Activated CD8-positive, alpha-beta memory T cell treated with anti-CD3 and anti-CD28 coated beads, Interleukin-2, amount 50 U/mL, for 1 hour (primary cell): ENCODE data around the gene GRB7.
A peak's percentile ranks its signal among the peaks of the same experiment; 100 is the strongest.
"Not testable (repeated sequence)": the region's sequence is repeated elsewhere in the genome, so short reads cannot be mapped to it uniquely, and the experiment has no call there.

Experiments used
- DNase-seq: peaks from one replicate; pipeline ENCODE4 v3.0.0-alpha.2; 2020; ENCODE audit errors: extremely low read depth

GRB7 gene

DNA sequence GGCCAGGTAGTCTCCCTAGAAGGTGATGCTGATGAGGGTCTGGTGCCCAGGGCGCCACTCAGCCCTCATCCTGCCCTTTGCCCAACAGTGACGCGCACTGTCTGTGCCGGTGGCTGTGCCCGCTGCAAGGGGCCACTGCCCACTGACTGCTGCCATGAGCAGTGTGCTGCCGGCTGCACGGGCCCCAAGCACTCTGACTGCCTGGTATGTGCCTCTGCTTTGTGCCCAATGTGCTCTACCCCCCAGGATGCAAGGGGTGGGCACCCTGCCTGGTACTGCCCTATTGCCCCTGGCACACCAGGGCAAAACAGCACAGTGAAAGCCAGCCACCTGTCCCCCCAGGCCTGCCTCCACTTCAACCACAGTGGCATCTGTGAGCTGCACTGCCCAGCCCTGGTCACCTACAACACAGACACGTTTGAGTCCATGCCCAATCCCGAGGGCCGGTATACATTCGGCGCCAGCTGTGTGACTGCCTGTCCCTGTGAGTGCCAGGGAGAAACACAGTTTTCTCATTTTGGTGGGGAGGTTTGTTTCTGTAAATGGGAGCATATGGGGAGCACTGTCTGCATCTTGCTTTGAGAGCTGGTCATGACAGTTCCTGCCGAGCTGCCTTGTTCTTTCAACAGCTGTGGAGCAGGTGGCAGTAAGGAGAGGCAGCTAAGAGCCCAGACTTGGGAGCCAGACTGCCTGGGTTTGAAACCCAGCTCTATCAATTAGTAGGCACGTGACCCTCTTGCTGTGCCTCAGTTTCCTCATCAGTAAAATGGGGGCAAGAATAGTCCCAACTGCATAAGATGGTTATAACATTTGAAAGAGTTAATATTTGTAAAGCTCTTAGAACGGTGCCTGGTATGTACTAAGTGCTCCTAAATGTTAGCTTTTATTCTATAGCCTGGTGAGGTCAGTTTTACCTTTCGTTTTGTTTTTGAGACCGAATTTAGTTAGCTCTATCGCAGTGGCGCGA is 27.5 kb upstream of the GRB7 start:
- DNase-seq, result no peak

DNA sequence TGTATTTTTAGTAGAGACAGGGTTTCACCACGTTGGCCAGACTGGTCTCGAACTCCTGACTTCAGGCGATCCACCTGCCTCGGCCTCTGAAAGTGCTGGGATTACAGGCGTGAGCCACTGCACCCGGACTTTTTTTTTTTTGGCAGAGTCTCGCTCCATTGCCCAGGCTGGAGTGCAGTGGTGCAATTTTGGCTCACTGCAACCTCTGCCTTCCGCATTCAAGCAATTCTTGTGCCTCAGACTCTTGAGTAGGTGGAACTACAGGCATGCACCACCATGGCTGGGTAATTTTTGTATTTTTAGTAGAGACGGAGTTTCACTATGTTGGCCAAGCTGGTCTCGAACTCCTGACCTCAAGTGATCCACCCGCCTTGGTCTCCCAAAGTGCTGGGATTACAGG is 26.7 kb upstream of the GRB7 start:
- DNase-seq, result not testable (repeated sequence)

DNA sequence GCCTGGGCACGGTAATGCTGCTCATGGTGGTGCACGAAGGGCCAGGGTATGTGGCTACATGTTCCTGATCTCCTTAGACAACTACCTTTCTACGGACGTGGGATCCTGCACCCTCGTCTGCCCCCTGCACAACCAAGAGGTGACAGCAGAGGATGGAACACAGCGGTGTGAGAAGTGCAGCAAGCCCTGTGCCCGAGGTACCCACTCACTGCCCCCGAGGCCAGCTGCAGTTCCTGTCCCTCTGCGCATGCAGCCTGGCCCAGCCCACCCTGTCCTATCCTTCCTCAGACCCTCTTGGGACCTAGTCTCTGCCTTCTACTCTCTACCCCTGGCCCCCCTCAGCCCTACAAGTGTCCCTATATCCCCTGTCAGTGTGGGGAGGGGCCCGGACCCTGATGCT is 25.9 kb upstream of the GRB7 start:
- DNase-seq, result no peak

DNA sequence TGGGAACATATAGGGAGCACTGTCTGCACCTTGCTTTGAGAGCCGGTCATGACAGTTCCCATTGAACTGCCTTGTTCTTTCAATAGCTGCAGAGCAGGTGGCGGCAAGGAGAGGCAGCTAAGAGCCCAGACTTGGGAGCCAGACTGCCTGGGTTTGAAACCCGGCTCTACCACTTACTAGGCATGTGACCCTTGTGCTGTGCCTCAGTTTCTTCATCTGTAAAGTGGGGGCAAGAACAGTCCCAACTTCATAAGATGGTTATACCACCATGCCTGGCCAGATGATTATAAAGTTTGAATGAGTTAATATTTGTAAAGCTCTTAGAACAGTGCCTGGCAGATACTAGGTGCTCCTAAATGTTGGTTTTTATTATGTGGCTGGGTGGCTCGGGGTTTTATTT is 23.5 kb upstream of the GRB7 start:
- no peak for DNase-seq

DNA sequence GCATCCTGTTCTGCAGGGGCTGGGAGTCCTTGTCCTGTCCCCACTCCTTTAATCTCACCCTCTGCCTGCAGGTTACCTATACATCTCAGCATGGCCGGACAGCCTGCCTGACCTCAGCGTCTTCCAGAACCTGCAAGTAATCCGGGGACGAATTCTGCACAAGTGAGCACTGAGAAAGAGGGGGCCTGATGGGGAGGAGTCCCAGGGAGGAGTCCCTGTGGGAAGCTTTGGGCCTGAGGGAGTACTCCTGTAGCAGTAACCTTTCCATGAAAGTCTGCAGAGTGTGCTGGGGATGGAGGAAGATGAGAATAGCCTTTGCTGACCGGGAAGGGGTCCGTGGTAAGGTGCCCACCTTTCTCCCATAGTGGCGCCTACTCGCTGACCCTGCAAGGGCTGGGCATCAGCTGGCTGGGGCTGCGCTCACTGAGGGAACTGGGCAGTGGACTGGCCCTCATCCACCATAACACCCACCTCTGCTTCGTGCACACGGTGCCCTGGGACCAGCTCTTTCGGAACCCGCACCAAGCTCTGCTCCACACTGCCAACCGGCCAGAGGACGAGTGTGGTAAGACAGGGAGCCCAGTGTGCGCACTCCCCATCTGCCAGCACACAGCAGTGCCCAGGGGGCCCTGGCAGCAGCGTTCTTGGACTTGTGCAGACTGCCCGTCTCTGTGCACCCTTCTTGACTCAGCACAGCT is 22.2 kb upstream of the GRB7 start:
- no peak for DNase-seq

DNA sequence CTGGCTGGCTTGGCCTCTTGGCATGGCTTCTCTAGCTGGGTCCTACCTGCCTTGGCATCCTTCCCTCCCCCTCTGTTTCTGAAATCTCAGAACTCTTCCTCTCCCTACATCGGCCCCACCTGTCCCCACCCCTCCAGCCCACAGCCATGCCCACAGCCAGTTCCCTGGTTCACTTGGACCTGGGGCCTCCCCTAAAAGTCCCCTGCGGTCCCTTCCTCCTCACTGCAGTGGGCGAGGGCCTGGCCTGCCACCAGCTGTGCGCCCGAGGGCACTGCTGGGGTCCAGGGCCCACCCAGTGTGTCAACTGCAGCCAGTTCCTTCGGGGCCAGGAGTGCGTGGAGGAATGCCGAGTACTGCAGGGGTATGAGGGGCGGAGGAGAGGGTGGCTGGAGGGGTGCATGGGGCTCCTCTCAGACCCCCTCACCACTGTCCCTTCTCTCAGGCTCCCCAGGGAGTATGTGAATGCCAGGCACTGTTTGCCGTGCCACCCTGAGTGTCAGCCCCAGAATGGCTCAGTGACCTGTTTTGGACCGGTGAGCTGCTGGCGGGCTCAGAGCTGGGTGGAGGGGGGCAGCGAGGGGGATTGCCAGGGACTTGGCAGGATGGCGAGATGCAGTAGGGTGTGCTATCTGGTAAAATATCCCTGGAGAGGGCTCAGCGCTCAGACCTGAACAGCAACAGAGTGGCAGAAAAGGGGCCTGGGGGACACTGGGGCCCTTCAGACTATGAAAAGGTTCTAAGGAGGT is 21.5 kb upstream of the GRB7 start:
- DNase-seq, result no peak

DNA sequence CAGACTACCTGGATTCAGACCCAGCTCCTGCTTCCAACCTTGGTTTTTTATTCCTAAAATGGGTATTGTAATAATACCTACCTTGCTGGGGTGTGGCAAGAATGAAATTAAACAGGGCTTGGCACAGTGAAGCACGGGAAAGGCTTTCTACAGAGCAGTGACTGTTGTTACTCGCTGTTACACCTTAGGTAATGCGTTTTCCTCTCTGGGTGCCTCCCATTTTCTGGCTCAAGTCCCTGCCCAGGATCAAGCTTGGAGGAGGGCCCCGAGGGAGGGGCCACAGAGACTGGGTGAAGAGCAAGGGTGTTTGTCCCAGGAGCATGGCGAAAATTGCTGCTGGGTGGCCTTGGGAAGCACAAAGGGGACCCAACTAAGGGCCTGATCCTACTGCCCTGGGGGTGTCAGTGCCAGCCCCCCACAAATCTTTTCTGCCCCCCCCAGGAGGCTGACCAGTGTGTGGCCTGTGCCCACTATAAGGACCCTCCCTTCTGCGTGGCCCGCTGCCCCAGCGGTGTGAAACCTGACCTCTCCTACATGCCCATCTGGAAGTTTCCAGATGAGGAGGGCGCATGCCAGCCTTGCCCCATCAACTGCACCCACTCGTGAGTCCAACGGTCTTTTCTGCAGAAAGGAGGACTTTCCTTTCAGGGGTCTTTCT is 20.7 kb upstream of the GRB7 start:
- no peak for DNase-seq

DNA sequence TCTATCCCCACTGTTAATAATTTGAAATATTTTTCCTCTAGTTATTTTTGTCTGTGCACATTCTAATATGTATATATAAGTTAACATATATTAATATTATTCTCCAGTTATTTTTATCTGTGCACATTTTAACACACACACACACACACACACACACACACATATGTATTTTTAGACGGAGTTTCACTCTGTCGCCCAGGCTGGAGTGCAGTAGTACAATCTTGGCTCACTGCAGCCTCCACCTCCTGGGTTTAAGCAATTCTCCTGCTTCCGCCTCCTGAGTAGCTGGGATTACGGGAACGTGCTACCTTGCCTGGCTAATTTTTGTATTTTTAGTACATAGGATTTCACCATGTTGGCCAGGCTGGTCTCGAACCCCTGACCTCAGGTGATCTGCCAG is 20.1 kb upstream of the GRB7 start:
- DNase-seq, result no peak

DNA sequence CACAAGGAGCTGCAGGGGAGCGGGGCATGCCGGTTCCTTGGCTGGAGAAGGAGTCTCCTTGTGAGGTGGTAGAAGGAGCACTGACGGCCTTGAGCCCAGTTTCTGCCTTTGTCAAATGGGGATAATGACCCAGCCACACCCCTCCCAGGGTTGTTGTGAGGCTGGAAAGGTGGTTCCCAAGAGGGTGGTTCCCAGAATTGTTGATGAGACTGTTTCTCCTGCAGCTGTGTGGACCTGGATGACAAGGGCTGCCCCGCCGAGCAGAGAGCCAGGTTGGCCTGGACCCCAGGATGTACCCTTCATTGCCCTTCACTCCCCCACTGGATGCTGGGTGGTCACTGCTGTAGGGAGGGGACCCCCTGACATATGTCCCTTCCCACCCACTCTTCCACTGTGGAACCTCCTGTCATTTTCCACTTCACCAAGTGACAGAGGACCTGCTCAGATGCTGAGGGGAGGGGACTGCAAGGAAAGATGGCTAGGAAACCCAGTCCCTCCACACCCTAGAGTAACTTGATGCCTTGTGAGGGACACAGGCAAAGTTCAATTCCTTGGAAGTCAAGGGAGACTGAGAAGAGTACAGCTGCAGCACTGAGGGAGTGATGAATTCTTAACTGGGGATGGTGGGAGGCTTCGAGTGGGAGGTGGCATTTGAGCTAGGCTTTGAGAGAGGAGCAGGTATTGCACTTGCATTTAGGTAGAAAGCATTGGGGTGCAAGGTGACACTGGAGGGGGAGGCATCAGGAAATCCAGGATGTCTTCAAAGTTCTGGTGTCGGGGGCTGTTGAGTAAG is 18.0 kb upstream of the GRB7 start:
- no peak for DNase-seq

DNA sequence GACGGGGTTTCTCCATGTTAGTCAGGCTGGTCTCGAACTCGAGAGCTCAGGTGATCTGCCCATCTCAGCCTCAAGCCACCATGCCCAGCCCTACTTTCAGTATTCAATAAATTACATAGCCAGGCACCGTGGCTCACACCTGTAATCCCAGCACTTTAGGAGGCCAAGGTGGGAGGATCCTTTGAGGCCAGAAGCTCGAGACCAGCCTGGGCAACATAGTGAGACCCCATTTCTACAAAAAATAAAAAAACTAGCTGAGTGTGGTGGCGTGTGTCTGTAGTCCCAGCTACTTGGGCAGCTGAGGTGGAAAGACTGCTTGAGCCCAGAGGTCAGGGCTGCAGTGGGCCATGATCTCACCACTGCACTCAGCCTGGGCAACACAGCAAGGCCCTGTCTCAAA is 15.6 kb upstream of the GRB7 start:
- DNase-seq, result no peak

DNA sequence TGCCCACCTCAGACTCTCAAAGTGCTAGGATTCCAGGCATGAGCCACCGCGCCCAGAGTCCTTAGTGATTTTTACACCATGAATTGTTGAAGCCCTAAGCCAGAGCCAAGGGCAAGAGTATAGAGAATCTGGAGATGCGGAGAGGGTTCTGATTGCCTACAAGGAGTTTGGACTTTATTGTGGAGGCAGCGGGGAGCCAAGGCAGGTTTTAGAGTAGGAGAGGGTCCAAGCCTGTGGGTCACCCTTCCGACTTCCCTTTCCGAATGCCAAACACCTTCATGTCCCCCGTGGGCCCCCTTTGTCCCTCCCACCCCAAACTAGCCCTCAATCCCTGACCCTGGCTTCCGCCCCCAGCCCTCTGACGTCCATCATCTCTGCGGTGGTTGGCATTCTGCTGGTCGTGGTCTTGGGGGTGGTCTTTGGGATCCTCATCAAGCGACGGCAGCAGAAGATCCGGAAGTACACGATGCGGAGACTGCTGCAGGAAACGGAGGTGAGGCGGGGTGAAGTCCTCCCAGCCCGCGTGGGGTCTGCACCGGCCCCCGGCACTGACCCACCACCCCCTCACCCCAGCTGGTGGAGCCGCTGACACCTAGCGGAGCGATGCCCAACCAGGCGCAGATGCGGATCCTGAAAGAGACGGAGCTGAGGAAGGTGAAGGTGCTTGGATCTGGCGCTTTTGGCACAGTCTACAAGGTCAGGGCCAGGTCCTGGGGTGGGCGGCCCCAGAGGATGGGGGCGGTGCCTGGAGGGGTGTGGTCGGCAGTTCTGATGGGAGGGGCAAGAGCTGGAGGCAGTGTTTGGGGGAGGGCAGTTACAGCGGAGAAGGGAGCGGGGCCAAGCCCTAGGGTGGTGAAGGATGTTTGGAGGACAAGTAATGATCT is 14.5 kb upstream of the GRB7 start:
- no peak for DNase-seq

DNA sequence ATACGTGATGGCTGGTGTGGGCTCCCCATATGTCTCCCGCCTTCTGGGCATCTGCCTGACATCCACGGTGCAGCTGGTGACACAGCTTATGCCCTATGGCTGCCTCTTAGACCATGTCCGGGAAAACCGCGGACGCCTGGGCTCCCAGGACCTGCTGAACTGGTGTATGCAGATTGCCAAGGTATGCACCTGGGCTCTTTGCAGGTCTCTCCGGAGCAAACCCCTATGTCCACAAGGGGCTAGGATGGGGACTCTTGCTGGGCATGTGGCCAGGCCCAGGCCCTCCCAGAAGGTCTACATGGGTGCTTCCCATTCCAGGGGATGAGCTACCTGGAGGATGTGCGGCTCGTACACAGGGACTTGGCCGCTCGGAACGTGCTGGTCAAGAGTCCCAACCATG is 13.0 kb upstream of the GRB7 start:
- DNase-seq, result no peak

DNA sequence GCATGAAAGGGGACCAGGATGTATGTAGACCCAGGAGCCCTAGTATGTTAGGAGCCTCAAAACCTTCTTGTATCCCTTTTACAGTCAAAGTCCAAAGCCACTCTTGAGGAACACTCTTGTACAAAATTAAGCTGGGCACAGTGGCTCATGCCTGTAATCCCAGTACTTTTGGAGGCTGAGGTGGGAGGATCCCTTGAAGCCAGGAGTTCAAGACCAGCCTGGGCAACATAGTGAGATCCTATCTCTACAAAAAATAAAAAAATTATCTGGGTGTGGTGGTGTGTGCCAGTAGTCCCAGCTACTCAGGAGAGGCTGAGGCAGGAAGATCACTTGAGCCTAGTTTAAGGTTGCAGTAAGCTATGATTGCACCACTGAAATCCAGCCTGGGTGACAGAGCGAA is 11.8 kb upstream of the GRB7 start:
- DNase-seq, result not testable (repeated sequence)

DNA sequence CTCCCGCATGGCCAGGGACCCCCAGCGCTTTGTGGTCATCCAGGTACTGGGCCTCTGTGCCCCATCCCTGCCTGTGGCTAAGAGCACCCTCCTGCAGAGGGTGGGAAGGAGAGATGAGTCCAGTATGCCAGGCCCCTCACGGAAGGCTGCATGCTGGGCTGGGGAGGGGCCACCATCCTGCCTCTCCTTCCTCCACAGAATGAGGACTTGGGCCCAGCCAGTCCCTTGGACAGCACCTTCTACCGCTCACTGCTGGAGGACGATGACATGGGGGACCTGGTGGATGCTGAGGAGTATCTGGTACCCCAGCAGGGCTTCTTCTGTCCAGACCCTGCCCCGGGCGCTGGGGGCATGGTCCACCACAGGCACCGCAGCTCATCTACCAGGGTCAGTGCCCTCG is 11.1 kb upstream of the GRB7 start:
- no peak for DNase-seq

DNA sequence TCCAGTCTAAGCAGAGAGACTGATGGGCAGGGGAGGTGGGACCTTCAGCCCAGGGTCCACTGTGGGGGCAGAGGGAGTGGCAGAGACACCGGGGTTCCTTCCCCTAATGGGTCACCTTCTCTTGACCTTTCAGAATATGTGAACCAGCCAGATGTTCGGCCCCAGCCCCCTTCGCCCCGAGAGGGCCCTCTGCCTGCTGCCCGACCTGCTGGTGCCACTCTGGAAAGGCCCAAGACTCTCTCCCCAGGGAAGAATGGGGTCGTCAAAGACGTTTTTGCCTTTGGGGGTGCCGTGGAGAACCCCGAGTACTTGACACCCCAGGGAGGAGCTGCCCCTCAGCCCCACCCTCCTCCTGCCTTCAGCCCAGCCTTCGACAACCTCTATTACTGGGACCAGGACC is 10.2 kb upstream of the GRB7 start:
- DNase-seq, result no peak

DNA sequence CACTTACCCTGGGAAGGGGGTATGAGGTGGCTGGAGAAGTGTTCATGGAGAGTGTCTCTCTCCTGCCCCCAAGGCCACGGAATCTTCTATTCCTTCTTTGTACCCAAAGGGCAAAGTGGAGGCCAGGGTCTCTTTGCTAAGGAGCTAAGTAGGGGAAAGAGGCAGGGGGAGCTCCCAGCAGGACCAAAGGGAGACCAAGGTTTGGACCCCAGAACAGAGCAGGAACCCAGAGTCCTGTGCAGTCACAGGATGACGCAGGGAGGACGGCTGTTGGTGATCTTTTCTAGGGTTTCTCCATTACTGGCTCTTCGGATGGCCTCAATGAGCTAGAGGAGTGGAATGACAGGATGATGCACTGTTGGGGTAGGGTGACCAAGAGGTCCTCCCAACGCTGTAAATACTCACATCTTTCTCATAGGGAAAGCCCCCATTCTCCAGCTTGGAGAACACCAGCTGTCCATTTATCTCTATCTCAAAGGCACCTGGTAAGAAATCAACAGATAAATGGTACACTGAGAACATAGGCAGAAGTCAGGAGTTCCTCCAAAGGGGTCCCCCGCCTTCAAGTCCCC is 8.4 kb upstream of the GRB7 start:
- DNase-seq, result no peak

DNA sequence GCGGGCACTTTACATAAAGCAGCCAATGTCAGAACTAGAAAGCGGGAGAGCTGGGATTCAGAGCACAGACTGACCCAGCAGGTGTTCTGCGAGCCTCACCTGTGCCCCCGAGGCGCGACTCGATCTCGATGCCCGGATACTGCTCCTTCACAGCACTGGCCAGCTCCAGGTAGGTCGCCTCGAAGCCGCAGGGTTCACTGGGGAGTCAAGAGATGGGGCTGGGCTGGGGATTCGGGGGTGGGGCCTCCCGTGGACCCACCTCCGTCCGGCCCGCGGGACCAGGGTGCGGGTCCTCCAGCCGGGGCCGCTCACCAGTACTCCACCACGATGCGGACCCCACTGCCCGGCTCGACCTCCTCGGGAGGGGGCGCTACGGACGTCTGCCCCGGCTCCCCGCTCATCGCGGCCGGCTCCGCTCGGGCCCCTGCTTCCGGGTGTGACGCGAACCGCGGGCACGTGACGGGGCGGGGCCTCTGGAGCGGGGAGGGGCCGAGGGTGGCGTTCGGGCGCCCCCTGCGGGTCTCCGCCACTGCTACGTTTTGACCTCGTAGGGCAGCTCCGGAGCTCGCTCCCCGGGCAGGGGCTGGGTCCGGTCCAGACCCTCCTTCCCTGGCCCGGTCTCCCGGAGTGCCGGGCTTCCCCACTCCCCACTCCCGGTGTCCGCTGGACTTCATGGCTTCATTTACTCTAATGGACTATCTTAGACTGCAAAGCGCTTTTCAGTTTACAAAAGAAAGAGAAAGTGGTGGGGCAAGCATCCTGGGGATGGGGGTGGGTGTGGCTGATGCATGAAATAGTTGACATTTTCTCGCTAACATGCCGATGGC is 7.4 kb upstream of the GRB7 start, which contains the start of gene MIEN1:
MIEN1 (minus strand) TSS at position 438 of the 827 bp plus-strand sequence; CDS start at position 401, 37 bp downstream.
- peak; percentile 77 for DNase-seq

DNA sequence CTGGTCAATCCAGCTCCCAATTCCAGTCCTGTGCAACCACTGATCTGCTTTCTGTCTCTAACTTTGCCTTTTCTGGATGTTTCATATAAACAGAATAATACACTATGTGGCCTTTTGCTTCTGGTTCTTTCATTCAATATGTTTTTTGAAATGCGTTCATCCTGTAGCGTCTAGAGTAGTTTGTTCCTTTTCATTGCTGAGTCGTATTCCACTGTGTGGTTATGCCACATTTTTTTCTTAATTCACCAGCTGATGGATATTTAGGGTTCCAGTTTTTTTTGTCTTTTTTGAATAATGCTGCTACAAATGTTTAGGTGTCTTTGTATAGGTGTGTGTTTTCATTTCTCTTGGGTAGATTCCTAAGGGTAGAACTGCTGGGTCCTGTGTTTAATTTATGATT is 5.2 kb upstream of the GRB7 start:
- no peak for DNase-seq

DNA sequence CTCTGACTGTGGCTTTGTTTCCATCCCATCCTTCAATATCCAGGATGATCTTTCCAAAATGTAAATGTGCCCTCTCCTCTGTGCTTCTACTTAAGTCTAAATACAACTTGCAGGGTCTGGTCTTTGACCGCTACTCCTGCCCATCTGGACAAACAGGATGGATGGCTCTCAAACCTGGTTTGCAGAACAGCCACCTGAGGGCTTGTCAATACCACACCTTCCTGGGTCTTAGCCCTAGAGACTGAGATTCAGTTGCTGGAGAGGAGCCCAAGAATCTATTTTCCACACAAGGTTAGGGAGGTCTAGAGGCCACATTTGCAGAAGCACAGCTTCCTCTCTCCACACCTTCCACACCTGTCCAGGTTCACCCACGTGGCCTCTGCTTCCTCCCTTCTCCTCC is 1.9 kb upstream of the GRB7 start:
- no peak for DNase-seq
